Chondrocyte (in vitro differentiated cells): ENCODE data around the gene COX7C. TPM values are rescaled to one million over a fixed set of nuclear protein-coding genes. Genes with fewer than 3 reads are reported as not detected.

Source experiments
- DNase-seq: peaks from one replicate; pipeline ENCODE4 v3.0.0; 2021; ENCODE audit warnings: mixed read lengths, low spot score
- H3K27ac Mint-ChIP-seq: one replicate; pipeline ENCODE4 v1.8.0; 2021; ENCODE audit warnings: mild to moderate bottlenecking, moderate library complexity, mixed read lengths; ENCODE audit not compliant: unreplicated experiment
- H3K27me3 Mint-ChIP-seq: 2 replicates; pipeline ENCODE4 v1.8.0; 2021; ENCODE audit warnings: low read depth, mixed read lengths
- H3K36me3 Mint-ChIP-seq: 2 replicates; pipeline ENCODE4 v1.8.0; 2021; ENCODE audit warnings: low read depth, mixed read lengths
- H3K4me1 Mint-ChIP-seq: 2 replicates; pipeline ENCODE4 v1.8.0; 2021; ENCODE audit warnings: low read depth, mild to moderate bottlenecking, mixed read lengths
- H3K4me3 Mint-ChIP-seq: one replicate; pipeline ENCODE4 v1.8.0; 2021; ENCODE audit warnings: mild to moderate bottlenecking, moderate library complexity, mixed read lengths; ENCODE audit not compliant: unreplicated experiment
- H3K9me3 Mint-ChIP-seq: 2 replicates; pipeline ENCODE4 v1.8.0; 2021; ENCODE audit warnings: low read depth, mixed read lengths
- total RNA-seq: library from RNA; stranded (reverse); gene quantifications from 3 replicates; pipeline ENCODE4 v1.2.1, GENCODE V29; 2021
- TF ChIP-seq, protein P1 (sequence below): fragments of 200-600 bp; sonication (generic); IDR thresholded peaks from 2 replicates; pipeline ENCODE4 v1.5.0; 2021; ENCODE audit warnings: antibody characterized with exemption, mild to moderate bottlenecking, moderate library complexity

Gene COX7C
- total RNA-seq, 1 donor from 2014 or later = 294 TPM

GRCh38 chr5:86623785-86624483 lies 6.2 kb downstream of the COX7C start:
- H3K9me3 Mint-ChIP-seq = no peaks in the 10 kb centered on the region
- H3K27me3 Mint-ChIP-seq = peaks cover 15% of the 10 kb centered on the region
- no peak overlapping the region for H3K4me3 Mint-ChIP-seq
- TF ChIP-seq, protein P1, sequence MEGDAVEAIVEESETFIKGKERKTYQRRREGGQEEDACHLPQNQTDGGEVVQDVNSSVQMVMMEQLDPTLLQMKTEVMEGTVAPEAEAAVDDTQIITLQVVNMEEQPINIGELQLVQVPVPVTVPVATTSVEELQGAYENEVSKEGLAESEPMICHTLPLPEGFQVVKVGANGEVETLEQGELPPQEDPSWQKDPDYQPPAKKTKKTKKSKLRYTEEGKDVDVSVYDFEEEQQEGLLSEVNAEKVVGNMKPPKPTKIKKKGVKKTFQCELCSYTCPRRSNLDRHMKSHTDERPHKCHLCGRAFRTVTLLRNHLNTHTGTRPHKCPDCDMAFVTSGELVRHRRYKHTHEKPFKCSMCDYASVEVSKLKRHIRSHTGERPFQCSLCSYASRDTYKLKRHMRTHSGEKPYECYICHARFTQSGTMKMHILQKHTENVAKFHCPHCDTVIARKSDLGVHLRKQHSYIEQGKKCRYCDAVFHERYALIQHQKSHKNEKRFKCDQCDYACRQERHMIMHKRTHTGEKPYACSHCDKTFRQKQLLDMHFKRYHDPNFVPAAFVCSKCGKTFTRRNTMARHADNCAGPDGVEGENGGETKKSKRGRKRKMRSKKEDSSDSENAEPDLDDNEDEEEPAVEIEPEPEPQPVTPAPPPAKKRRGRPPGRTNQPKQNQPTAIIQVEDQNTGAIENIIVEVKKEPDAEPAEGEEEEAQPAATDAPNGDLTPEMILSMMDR = no peak
- no peak overlapping the region for H3K27ac Mint-ChIP-seq
- peaks cover 4% of the 10 kb centered on the region for H3K4me1 Mint-ChIP-seq
- no peak for DNase-seq
- H3K36me3 Mint-ChIP-seq = peaks cover 20% of the 10 kb centered on the region

DNA sequence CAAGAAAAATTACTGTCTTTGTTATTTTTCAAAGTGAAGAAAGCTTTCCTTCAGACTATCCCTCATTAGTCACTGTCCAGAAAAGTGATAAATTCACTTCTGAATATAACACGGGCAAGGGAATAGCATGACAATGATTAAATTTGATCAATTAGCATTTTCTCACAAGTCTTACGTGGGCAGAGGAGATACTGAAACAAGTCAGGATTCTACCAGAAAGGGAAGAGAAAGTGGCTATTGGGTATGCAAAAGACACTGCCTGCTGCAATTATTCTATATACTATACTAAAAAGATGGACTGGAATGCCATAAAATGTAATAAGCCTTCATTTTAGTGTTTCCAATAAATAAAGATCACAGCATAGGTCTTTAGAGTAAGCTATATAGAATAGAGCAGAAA lies 7.4 kb downstream of the COX7C start:
- TF ChIP-seq, protein P1 = no peak
- no peak for DNase-seq
- Mint-ChIP-seq H3K9me3 (no peaks in the 10 kb centered on the region), H3K36me3 (peaks cover 16% of the 10 kb centered on the region), H3K27me3 (peaks cover 23% of the 10 kb centered on the region), H3K4me3 (no peak overlapping the region), H3K4me1 (no peaks in the 10 kb centered on the region), H3K27ac (no peak overlapping the region)

- TF ChIP-seq, protein P1 = no peak
- H3K27ac Mint-ChIP-seq = no peak overlapping the region
- peaks cover 10% of the 10 kb centered on the region for H3K36me3 Mint-ChIP-seq
- no peaks in the 10 kb centered on the region for H3K9me3 Mint-ChIP-seq
- H3K4me1 Mint-ChIP-seq = no peaks in the 10 kb centered on the region
- peaks cover 29% of the 10 kb centered on the region for H3K27me3 Mint-ChIP-seq
- H3K4me3 Mint-ChIP-seq = no peak overlapping the region
- DNase-seq = no peak
Observed at GRCh38 chr5:86626149-86626548, 8.4 kb downstream of the COX7C start.

DNA sequence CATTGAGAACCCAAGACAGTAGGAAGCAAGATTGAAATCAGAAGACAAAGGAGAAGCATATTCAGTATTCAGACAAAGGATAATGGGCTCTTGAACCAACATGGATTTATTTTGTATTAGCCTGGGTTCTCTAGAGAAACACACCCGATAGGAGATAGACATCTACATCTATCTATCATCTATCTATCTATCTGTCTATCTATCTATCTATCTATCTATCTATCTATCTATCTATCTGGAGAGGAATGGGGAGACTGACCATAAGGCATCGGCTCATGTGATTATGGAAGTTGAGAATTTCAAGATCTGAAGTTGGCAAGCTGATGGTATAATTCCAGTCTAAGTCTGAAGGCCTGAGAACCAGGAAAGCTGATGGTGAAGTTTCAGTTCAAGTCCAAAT lies 13.4 kb downstream of the COX7C start:
- TF ChIP-seq, protein P1 = no peak
- no peaks in the 10 kb centered on the region for H3K9me3 Mint-ChIP-seq
- DNase-seq = no peak
- peaks cover 44% of the 10 kb centered on the region for H3K27me3 Mint-ChIP-seq
- H3K36me3 Mint-ChIP-seq = no peaks in the 10 kb centered on the region
- no peak overlapping the region for H3K27ac Mint-ChIP-seq
- H3K4me3 Mint-ChIP-seq = no peak overlapping the region
- H3K4me1 Mint-ChIP-seq = no peaks in the 10 kb centered on the region

DNA sequence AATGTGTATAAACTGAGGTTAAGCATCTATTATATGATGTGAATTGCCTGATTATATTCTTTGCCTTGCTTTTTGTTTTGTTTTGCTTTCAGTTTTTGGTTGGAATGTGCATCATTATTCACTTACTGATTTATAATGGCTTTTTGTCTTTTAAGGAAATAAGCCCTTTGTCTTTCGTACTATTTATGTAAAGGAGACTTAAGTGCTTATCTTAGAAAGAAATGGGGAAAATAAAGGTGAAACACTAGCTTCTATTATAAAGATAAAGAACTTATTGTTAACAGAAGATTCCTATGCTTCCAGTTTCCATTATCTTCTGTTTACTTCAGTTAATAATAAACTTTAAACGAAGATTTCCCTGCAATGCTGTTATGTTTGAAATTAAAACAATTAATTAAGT lies 23.3 kb downstream of the COX7C start:
- no peaks in the 10 kb centered on the region for H3K9me3 Mint-ChIP-seq
- no peaks in the 10 kb centered on the region for H3K36me3 Mint-ChIP-seq
- H3K4me3 Mint-ChIP-seq = no peak overlapping the region
- TF ChIP-seq, protein P1 = no peak
- no peak overlapping the region for H3K27ac Mint-ChIP-seq
- H3K4me1 Mint-ChIP-seq = no peaks in the 10 kb centered on the region
- peaks cover 27% of the 10 kb centered on the region for H3K27me3 Mint-ChIP-seq
- DNase-seq = no peak
